ENCODE measurements around the gene ZBTB3. TPM values are rescaled to one million over a fixed set of nuclear protein-coding genes. Genes with fewer than 3 reads are reported as not detected.
A peak's percentile ranks its signal among the peaks of the same experiment; 100 is the strongest.

ZBTB3 gene
- total and polyA plus RNA-seq, 2 of the 13 experiments (the other 11 are each of a cell fraction or from before 2014, with no cell fraction given): 3.4 to 5.2 TPM

GRCh38 chr11:62728171-62728988 lies 25.6 kb downstream of the ZBTB3 start, which contains the start of gene TTC9C (continued):
- 0 out of 2 replicates have a peak, but pooled peaks have one; percentile 18 for TF ChIP-seq ZBTB40 (IDR thresholded peaks at IDR 0.05)
- TF ChIP-seq ZBTB40 (CRISPR knock-in tag; IDR thresholded peaks at IDR 0.05): no peak
- TF ChIP-seq ZZZ3 (CRISPR knock-in tag; IDR thresholded peaks at IDR 0.05; ENCODE audit: borderline replicate concordance): 0 out of 2 replicates have a peak, but pooled peaks have one; percentile 26
- TF ChIP-seq KDM1A (CRISPR knock-in tag; IDR thresholded peaks at IDR 0.05): no peak
- TF ChIP-seq PITX1 (CRISPR knock-in tag; IDR thresholded peaks at IDR 0.05): no peak
- TF ChIP-seq MEF2D (CRISPR knock-in tag; IDR thresholded peaks at IDR 0.05): 0 out of 2 replicates have a peak, but pooled peaks have one; percentile 52
- no peak for TF ChIP-seq ZNF567 (CRISPR knock-in tag; IDR thresholded peaks at IDR 0.05; ENCODE audit: borderline replicate concordance)
- TF ChIP-seq ZNF160 (CRISPR knock-in tag; IDR thresholded peaks at IDR 0.05): no peak
- no peak for TF ChIP-seq ZBTB2 (CRISPR knock-in tag; IDR thresholded peaks at IDR 0.05; ENCODE audit: low read depth)
- TF ChIP-seq LCORL (IDR thresholded peaks at IDR 0.05): no peak
- no peak for TF ChIP-seq LCORL (CRISPR knock-in tag; IDR thresholded peaks at IDR 0.05)
- no peak for TF ChIP-seq UBTF (CRISPR knock-in tag; IDR thresholded peaks at IDR 0.05)
- peak; percentile 49 for TF ChIP-seq SALL1 (CRISPR knock-in tag; IDR thresholded peaks at IDR 0.05)
- TF ChIP-seq ZNF430 (CRISPR knock-in tag; IDR thresholded peaks at IDR 0.05): no peak
- TF ChIP-seq ONECUT2 (CRISPR knock-in tag; IDR thresholded peaks at IDR 0.05): peak; percentile 42; the same call in 1 of the 2 replicates
- no peak for TF ChIP-seq ZNF564 (CRISPR knock-in tag; IDR thresholded peaks at IDR 0.05)
